Activated naive CD8-positive, alpha-beta T cell treated with anti-CD3 and anti-CD28 coated beads for 36 hours (primary cell): ENCODE results near the gene DLST. TPM values are rescaled to one million over a fixed set of nuclear protein-coding genes. Genes with fewer than 3 reads are reported as not detected.
"Not testable (repeated sequence)": the region's sequence is repeated elsewhere in the genome, so short reads cannot be mapped to it uniquely, and the experiment has no call there.

ENCODE experiments used
- DNase-seq: peaks from one replicate; pipeline ENCODE4 v3.0.0; 2021
- H3K27ac Mint-ChIP-seq: one replicate; pipeline ENCODE4 v1.8.0; 2022; ENCODE audit warnings: mild to moderate bottlenecking, moderate library complexity, mixed read lengths
- H3K27me3 Mint-ChIP-seq: one replicate; pipeline ENCODE4 v1.8.0; 2022; ENCODE audit warnings: mild to moderate bottlenecking, mixed read lengths
- H3K36me3 Mint-ChIP-seq: one replicate; pipeline ENCODE4 v1.8.0; 2021; ENCODE audit warnings: mild to moderate bottlenecking, mixed read lengths
- H3K4me1 Mint-ChIP-seq: one replicate; pipeline ENCODE4 v1.8.0; 2021; ENCODE audit warnings: mixed read lengths
- H3K4me3 Mint-ChIP-seq: one replicate; pipeline ENCODE4 v1.8.0; 2022; ENCODE audit warnings: mild to moderate bottlenecking, moderate library complexity, mixed read lengths
- H3K9me3 Mint-ChIP-seq: one replicate; pipeline ENCODE4 v1.8.0; 2022; ENCODE audit warnings: mixed read lengths
- total RNA-seq, 2 experiments: library from RNA; stranded (reverse); gene quantifications; one replicate each; pipeline ENCODE4 v1.2.3, GENCODE V29; 2021

DLST gene
- total RNA-seq, 2 experiments from 2014 or later: 134 to 136 TPM

GRCh38 chr14:74913986-74914573, 32.4 kb downstream of the DLST start:
- Mint-ChIP-seq H3K27me3 (no peaks in the 10 kb centered on the region), H3K4me1 (no peaks in the 10 kb centered on the region), H3K4me3 (no peak overlapping the region), H3K27ac (no peak overlapping the region), H3K36me3 (no peaks in the 10 kb centered on the region), H3K9me3 (no peaks in the 10 kb centered on the region)
- DNase-seq: no peak

- Mint-ChIP-seq H3K9me3 (no peaks in the 10 kb centered on the region), H3K27me3 (no peaks in the 10 kb centered on the region), H3K36me3 (no peaks in the 10 kb centered on the region), H3K4me3 (no peak overlapping the region), H3K27ac (no peak overlapping the region), H3K4me1 (no peaks in the 10 kb centered on the region)
- DNase-seq: no peak
These were observed 33.7 kb downstream of the DLST start for GRCh38 chr14:74915426-74915825.

GRCh38 chr14:74915826-74916225, 34.1 kb downstream of the DLST start:
- H3K9me3 Mint-ChIP-seq: no peaks in the 10 kb centered on the region
- no peaks in the 10 kb centered on the region for H3K27me3 Mint-ChIP-seq
- no peak for DNase-seq
- H3K4me3 Mint-ChIP-seq: no peak overlapping the region
- no peak overlapping the region for H3K27ac Mint-ChIP-seq
- no peaks in the 10 kb centered on the region for H3K4me1 Mint-ChIP-seq
- no peaks in the 10 kb centered on the region for H3K36me3 Mint-ChIP-seq

- Mint-ChIP-seq H3K27ac (no peak overlapping the region), H3K4me1 (no peaks in the 10 kb centered on the region), H3K36me3 (no peaks in the 10 kb centered on the region), H3K9me3 (no peaks in the 10 kb centered on the region), H3K4me3 (no peak overlapping the region), H3K27me3 (no peaks in the 10 kb centered on the region)
- no peak for DNase-seq
These were observed 35.4 kb downstream of the DLST start for GRCh38 chr14:74917178-74917543.

GRCh38 chr14:74917646-74918081, 35.9 kb downstream of the DLST start:
- H3K4me1 Mint-ChIP-seq: no peaks in the 10 kb centered on the region
- no peak overlapping the region for H3K4me3 Mint-ChIP-seq
- DNase-seq: no peak
- H3K27me3 Mint-ChIP-seq: no peaks in the 10 kb centered on the region
- H3K36me3 Mint-ChIP-seq: no peaks in the 10 kb centered on the region
- no peak overlapping the region for H3K27ac Mint-ChIP-seq
- no peaks in the 10 kb centered on the region for H3K9me3 Mint-ChIP-seq

- Mint-ChIP-seq H3K27ac (no peak overlapping the region), H3K4me3 (no peak overlapping the region), H3K4me1 (peaks cover under 1% of the 10 kb centered on the region), H3K9me3 (no peaks in the 10 kb centered on the region), H3K27me3 (no peaks in the 10 kb centered on the region), H3K36me3 (no peaks in the 10 kb centered on the region)
- DNase-seq: no peak
These were observed 36.7 kb downstream of the DLST start for GRCh38 chr14:74918380-74918779.

- no peak overlapping the region for H3K27ac Mint-ChIP-seq
- no peaks in the 10 kb centered on the region for H3K36me3 Mint-ChIP-seq
- DNase-seq: no peak
- H3K9me3 Mint-ChIP-seq: no peaks in the 10 kb centered on the region
- H3K4me1 Mint-ChIP-seq: peaks cover 4% of the 10 kb centered on the region
- no peaks in the 10 kb centered on the region for H3K27me3 Mint-ChIP-seq
- H3K4me3 Mint-ChIP-seq: no peak overlapping the region
These were observed 37.9 kb downstream of the DLST start for GRCh38 chr14:74919421-74920165.

GRCh38 chr14:74920281-74920680, 38.6 kb downstream of the DLST start:
- Mint-ChIP-seq H3K27me3 (no peaks in the 10 kb centered on the region), H3K4me3 (no peak overlapping the region), H3K36me3 (no peaks in the 10 kb centered on the region), H3K27ac (no peak overlapping the region), H3K9me3 (no peaks in the 10 kb centered on the region), H3K4me1 (peaks cover 4% of the 10 kb centered on the region)
- DNase-seq: no peak

GRCh38 chr14:74921053-74921620, 39.4 kb downstream of the DLST start:
- Mint-ChIP-seq H3K27me3 (no peaks in the 10 kb centered on the region), H3K4me3 (no peak overlapping the region), H3K27ac (no peak overlapping the region), H3K4me1 (peaks cover 4% of the 10 kb centered on the region), H3K9me3 (no peaks in the 10 kb centered on the region), H3K36me3 (no peaks in the 10 kb centered on the region)
- DNase-seq: no peak

- H3K9me3 Mint-ChIP-seq: no peaks in the 10 kb centered on the region
- no peaks in the 10 kb centered on the region for H3K27me3 Mint-ChIP-seq
- H3K4me3 Mint-ChIP-seq: peak overlapping the region; percentile 81
- no peak for DNase-seq
- peaks cover 4% of the 10 kb centered on the region for H3K4me1 Mint-ChIP-seq
- H3K36me3 Mint-ChIP-seq: no peaks in the 10 kb centered on the region
- H3K27ac Mint-ChIP-seq: no peak overlapping the region
These were observed 40.5 kb downstream of the DLST start for GRCh38 chr14:74921987-74922751.

- no peaks in the 10 kb centered on the region for H3K9me3 Mint-ChIP-seq
- no peaks in the 10 kb centered on the region for H3K36me3 Mint-ChIP-seq
- H3K4me1 Mint-ChIP-seq: peaks cover 4% of the 10 kb centered on the region
- H3K4me3 Mint-ChIP-seq: peak within 1 kb of the TSS; percentile 81
- no peak within 1 kb of the TSS for H3K27ac Mint-ChIP-seq
- H3K27me3 Mint-ChIP-seq: no peaks in the 10 kb centered on the region
- peak; percentile 82 for DNase-seq
These were observed 41.2 kb downstream of the DLST start, which contains the start of gene RPS6KL1 for GRCh38 chr14:74922752-74923401. TSS of gene RPS6KL1 (minus strand) at chr14:74923260. CDS start at chr14:74921541, 1,719 bp downstream.

GRCh38 chr14:74924061-74924460, 42.3 kb downstream of the DLST start:
- Mint-ChIP-seq H3K4me3 (peak overlapping the region; percentile 12), H3K36me3 (no peaks in the 10 kb centered on the region), H3K27ac (no peak overlapping the region), H3K27me3 (no peaks in the 10 kb centered on the region), H3K4me1 (peaks cover 4% of the 10 kb centered on the region), H3K9me3 (no peaks in the 10 kb centered on the region)
- DNase-seq: no peak

GRCh38 chr14:74927225-74927624, 45.5 kb downstream of the DLST start:
- Mint-ChIP-seq H3K4me1 (peaks cover 5% of the 10 kb centered on the region), H3K4me3 (no peak overlapping the region), H3K36me3 (no peaks in the 10 kb centered on the region), H3K27me3 (peaks cover under 1% of the 10 kb centered on the region), H3K9me3 (no peaks in the 10 kb centered on the region), H3K27ac (no peak overlapping the region)
- no peak for DNase-seq

GRCh38 chr14:74929242-74929641, 47.5 kb downstream of the DLST start:
- H3K27ac Mint-ChIP-seq: no peak overlapping the region
- H3K4me3 Mint-ChIP-seq: no peak overlapping the region
- H3K9me3 Mint-ChIP-seq: no peaks in the 10 kb centered on the region
- peaks cover 6% of the 10 kb centered on the region for H3K4me1 Mint-ChIP-seq
- DNase-seq: no peak
- peaks cover 6% of the 10 kb centered on the region for H3K27me3 Mint-ChIP-seq
- no peaks in the 10 kb centered on the region for H3K36me3 Mint-ChIP-seq

GRCh38 chr14:74931744-74932143, 50.0 kb downstream of the DLST start:
- not testable (repeated sequence) for DNase-seq, H3K4me1 Mint-ChIP-seq, H3K27ac Mint-ChIP-seq, H3K27me3 Mint-ChIP-seq, H3K36me3 Mint-ChIP-seq, H3K9me3 Mint-ChIP-seq, H3K4me3 Mint-ChIP-seq
